ENCODE results near the gene TVP23B. TPM values are rescaled to one million over a fixed set of nuclear protein-coding genes. Genes with fewer than 3 reads are reported as not detected.
"Not testable (repeated sequence)": the region's sequence is repeated elsewhere in the genome, so short reads cannot be mapped to it uniquely, and the experiment has no call there.

TVP23B gene
- total RNA-seq, 1 donor from 2014 or later: 21.0 TPM

DNA sequence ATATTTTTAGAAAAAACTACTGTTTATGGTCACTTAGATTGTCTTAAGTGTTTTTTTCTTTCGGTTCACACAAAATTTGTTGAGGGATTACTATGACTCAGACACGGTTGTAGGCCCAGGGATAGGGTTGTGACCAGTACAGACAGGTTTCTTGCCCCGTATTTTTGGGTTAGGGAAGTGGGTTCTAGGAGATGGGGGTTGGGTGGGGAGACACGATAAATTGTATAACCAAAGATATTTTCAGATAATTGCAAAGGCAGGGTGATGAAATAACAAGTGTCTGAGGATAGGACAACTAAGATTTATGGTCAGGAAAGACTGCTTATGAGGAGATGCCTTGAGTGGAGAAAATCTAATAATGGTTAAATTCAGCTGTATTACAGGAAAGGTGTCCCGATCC, 822 bp downstream of the TVP23B start:
- intact Hi-C loops (cut with DNase I): not testable (repeated sequence)

DNA sequence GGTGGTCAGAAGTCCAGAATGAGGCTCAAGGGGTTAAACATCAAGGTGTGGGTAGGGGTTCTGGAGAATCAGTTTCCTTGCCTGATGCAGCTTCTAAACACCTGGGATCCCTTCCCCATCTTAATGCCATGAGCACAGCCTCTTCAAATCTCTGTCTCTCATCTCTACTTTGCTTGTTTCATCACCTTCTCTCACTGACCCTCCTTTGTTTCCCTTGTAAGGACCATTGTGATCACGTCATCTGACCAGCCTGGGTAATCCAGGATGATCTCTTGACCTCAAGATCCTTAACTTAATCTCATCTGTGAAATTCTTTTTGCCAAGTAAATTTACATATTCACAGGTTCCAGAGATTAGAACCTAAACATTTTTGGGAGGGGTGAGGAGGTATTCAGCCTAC, 5.0 kb downstream of the TVP23B start:
- intact Hi-C loops (cut with DNase I); DNase-seq (ENCODE audit: low spot score): not testable (repeated sequence)

More for the DNA sequence above, 822 bp downstream of the TVP23B start:
- not testable (repeated sequence) for DNase-seq (ENCODE audit: low spot score)

DNA sequence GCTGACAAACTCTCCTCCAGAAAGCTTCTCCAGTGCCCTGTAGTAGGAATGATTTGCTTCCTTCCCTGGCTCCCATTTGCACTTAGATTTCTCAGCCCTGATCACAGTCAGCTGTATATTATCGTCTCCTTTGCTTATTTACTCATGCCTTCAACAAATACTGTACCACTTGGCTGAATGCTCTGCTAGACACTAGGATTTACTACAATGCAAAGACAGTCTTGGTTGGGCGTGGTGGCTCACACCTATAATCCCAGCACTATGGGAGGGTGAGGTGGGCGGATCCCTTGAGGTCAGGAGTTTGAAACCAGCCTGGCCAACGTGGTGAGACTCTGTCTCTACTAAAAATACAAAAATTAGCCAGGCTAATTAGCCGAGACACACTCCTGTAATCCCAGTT, 5.9 kb downstream of the TVP23B start:
- intact Hi-C loops (cut with DNase I); DNase-seq (ENCODE audit: low spot score): not testable (repeated sequence)

DNA sequence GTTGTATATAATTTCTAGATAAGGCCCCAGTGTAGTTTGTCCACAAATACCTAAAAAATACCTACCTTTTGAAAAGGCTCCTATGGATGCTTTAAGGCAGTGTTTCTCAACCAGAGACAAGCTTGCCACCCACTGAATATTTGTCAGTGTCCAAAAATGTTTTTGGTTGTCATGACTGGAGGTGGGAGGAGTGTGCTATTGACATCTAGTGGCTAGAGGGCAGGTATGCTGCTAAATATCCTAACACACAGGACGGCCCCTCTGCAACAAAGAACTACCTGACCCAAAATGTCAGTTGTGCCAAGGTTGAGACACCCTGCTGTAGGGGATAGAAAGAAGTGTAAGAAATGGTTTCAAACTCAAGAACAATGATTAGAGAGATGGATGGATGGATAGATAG, 10.4 kb downstream of the TVP23B start:
- intact Hi-C loops (cut with DNase I); DNase-seq (ENCODE audit: low spot score): not testable (repeated sequence)

DNA sequence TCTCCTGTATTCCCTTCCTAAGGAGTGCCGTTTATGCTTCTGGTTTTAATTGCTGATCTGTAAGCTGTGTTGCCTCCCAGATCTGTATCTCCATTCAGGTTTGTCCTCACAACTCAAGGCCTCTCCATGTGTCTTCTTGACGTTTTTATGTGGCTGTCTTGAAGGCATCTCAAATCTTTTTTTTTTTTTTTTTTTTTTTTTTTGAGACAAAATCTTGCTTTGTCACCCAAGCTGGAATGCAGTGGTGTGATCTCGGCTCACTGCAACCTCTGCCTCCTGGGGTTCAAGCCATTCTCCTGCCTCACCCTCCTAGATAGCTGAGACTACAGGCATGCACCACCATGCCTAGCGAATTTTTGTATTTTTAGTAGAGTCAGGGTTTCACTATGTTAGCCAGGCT, 13.9 kb downstream of the TVP23B start:
- DNase-seq (ENCODE audit: low spot score); intact Hi-C loops (cut with DNase I): not testable (repeated sequence)

DNA sequence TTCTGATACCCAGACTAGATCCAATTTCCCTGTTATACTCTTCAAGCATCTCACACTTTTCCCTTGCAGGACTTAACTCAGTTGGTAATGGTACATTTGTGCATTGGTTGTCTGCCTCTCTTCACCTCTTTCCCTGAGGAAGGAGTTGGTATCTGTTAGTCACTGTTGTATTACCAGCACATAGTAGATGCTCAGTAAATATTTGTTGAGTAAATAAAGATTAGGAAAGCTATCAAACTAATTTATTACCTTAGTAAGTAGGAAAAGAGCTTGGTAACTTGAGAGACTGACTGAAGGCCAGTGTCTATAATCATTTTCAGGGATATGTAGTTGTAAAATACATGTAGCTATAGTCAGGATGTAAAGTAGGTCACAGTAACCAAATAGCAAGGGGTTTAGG, 15.9 kb downstream of the TVP23B start:
- intact Hi-C loops (cut with DNase I): not testable (repeated sequence)

DNA sequence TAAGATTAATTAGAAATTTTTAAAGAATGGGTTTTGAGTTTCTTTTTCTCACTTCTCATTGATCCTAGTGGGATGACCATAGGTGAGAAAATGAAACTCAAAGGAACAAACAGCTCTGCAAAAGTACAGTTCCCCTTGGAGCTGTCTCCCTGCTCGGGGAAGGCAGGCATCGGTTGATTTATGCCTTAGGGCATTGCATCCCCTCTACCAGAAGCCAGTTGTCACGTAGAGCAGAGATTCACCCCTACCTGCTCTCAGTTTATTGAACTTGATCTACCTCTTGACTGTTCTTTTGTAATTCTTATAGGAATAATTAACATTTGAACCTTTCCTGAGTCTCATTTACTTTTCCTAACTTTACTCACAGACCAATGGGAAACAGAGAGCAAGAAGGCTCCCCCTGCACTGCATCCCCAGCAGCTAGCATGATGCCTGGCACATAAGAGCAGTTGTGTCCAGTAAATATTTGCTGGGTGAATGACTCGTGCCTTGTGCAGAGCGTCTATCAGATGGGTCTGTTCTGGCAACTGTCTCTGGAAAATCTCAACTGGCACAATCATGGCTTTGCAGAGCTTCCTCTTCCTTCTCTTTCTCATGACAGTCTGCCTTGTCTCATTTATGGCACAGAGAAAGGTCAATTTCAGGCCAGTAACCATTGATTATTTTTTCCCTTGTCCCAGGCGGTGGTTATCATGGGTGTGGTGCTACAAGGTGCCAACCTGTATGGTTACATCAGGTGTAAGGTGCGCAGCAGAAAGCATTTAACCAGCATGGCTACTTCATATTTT, 22.7 kb downstream of the TVP23B start:
- DNase-seq (ENCODE audit: low spot score); intact Hi-C loops (cut with DNase I): not testable (repeated sequence)

More for the DNA sequence above, 15.9 kb downstream of the TVP23B start:
- DNase-seq (ENCODE audit: low spot score): not testable (repeated sequence)

DNA sequence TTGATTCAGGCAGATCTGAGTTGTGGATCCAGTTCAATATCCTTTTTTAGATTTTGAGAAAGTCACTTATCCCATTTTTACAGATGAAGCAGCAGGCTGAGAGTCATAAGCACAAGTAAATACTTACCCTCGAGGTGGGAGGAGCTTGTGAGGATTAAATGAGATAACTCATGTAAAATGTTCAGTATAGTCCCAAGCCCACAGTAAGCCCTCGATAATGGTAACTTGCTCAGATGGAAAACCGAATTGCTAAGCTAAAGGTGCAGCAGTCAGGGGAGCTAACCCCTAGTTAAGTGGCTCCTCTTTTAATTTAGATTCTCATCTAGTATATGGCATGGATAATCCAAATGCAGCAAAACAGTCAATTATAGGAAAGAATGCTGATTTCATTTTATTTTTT, 34.9 kb downstream of the TVP23B start:
- intact Hi-C loops (cut with DNase I): not testable (repeated sequence)

DNA sequence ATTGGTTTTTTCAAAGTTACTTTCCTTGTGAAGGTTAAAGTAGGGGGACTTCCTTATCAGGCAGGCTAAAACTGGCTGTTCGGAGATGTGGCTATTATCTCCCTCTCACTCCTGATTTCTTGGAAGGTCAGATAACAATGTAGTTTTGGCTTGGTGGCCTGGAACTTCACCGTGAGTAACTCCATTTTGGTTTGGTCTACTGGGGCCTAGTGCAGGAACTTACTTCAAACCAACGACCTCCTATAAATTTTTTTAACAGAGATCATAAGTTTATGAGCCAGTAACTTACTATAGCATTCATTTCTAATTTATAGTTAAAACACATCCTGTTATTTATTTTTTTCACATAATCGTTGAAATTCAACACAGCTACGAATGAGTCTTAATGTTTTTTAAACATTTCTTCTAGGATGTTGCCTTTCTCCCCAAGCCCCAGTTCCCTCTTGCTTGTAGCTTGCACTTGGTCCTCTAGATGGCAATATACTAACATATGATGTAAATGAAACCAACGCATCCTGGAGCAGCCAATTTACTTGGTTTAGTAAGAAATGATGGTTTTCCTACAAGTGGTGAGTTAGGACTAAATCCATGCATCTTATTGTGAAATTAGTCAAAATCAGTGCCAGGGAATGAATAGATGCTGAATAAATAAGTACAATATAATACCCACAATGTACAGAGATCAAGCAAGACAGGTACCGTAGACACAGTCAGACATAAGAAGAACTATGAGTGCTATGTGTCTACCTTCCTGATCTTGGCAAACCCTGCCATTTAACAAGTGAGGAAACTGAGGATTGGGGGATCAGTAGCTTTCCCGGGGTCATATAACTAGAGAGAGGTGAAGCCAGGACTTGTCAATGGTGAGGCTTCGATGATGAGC, 35.7 kb downstream of the TVP23B start:
- intact Hi-C loops (cut with DNase I); DNase-seq (ENCODE audit: low spot score): not testable (repeated sequence)

More for the DNA sequence above, 34.9 kb downstream of the TVP23B start:
- DNase-seq (ENCODE audit: low spot score): not testable (repeated sequence)

DNA sequence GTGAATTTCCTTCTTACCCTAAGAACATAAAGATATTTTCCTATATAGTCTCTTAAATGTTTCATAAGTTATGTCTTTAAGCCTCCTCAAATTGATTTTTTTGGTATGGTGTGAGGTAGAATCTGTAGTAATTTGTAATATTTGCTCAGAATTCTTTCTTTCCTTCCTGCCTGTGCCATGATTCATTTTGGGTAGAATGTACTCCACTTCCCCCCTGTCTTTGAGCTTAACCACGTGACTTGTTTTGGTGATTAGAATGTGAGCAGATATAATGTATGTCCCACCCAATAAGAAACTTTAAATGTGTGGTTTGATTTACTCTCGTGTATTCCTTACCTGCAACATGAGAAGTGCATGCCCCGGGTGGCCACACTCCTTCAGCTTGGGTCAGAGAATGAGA, 40.4 kb downstream of the TVP23B start:
- intact Hi-C loops (cut with DNase I): not testable (repeated sequence)

DNA sequence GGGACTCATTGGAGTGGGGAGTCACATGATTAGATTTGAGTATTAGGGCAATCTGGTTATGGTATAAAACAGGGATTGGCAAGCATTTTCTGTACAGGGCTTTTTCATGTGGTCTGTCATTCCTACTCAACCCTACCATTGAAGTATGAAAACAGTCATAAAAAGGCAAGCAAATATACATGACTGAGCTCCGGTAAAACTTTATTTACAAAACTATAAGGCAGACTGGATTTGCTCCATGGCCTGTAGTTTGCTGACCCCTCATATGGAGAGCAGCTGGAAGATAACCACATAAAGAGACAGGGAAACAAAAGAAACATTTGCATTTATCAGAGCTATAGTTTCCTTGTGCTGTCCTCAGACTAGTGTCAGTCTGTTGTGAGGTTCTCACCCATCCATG, 46.6 kb downstream of the TVP23B start:
- intact Hi-C loops (cut with DNase I); DNase-seq (ENCODE audit: low spot score): not testable (repeated sequence)

More for the DNA sequence above, 40.4 kb downstream of the TVP23B start:
- DNase-seq (ENCODE audit: low spot score): not testable (repeated sequence)

DNA sequence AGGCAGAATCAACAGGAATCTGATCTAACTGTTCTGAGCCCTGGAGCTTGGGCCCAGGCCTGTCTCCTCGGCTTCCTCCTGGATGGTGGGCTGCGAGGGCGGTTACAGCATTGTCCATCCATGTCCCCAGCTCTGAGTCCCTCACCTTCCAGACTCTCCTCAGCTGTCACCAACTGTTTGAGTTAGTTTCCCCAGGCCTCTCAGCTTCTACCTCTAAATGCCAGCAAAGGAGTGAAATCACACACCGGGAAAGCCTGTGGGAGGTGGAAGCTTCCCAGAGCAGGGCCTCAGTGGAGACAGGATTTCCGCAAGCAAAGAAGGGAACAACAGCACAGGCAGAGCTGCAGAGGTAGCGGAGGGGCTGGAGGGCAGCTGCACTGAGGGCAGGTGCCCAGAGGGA, 67.5 kb downstream of the TVP23B start:
- DNase-seq (ENCODE audit: low spot score): no peak
- intact Hi-C loops (cut with DNase I): no loop called here

DNA sequence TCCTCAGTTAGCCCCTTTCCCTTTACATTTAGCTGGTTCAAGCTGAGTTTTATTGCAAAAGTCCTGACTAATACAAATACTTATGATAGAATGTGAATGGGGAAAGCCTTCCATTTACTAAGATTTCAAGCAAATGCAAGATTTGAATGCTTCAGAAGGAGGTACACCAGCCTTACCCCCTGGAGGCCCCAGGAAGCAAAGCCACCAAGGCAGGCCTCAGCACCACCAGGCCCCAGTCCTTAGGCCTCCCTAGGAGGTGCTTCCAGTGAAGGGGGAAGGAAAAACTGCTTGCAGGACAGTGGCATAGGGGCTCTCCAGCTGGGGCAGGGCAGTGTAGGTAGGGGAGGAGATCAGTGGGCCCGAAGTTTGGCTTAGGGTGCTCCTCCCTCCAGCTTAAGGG, 69.7 kb downstream of the TVP23B start:
- intact Hi-C loops (cut with DNase I): no loop called here
- no peak for DNase-seq (ENCODE audit: low spot score)

DNA sequence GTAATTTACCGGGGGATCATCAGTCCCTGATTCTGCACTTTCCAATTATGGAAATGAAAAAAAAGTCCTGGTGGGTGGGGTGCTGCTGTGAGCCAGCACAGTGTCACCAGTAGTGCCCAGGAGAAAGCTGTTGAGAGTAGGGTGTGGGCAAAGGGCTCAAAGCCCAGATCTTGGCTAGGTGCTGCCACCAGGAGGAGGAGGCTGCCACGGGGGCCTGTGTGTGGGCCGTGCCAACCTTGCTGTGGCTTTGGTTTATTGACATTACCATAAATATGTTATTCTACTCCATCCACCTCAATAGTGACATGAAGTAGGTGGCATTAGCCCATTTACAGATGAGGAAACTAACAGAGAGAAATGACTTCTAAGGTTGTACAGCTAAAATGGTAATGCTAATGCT, 70.2 kb downstream of the TVP23B start:
- DNase-seq (ENCODE audit: low spot score): no peak
- intact Hi-C loops (cut with DNase I): no loop called here

DNA sequence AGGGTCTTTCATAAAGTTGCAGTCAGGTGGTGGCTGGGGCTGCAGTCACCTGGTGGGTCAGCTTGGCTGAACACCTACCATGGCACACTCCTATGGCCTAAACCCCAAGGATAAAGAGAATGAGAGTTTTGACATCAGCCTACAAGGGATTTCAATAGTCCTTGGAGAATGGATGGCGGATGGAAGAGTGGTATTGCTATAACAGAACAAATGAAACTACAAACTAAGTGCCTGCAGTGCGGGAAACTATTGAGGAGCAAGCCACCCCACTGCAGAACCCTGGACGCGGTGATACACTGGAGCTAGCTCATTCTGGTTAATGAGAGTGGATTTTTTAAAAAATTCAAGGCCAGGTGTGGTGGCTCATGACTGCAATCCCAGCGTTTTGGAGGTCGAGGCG, 74.0 kb downstream of the TVP23B start:
- intact Hi-C loops (cut with DNase I): no loop called here
- DNase-seq (ENCODE audit: low spot score): no peak

DNA sequence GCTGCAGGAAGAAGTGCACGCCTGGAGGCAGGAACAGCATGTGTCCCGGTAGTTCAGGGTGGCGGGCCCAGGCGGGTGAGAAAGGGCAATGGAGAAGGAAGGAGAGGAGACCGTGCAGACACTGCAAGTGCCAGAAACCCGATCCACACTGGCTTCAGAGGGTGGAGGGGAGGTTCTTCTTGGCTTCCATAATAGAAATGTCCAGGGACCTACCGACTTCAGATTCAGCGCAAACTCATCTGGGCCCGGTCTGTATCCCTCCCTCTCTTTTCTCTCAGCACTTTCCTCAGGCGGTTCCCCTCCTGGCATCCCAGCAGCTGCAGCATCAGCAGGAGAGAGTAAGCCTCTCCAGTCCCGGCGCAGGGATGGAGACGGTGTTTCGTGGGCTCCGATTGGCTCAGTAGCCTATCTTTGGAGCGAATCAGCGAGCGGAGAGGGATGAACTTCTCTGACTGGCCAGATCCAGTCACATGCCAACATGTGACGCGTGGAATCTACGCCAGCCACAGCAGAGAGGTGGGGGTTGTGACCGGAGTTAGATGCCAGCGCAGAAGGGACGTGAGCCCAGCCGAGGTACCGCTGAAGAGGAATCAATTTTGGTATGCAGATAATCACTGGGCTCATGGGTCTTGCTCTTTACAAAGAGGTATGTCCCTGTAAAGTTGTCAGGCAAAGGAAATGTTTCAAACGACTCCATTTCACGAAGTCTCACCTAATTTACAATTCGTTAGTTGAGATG, 75.0 kb downstream of the TVP23B start:
- DNase-seq (ENCODE audit: low spot score): peak; percentile 97
- intact Hi-C loops (cut with DNase I): no loop called here

Data from cardiac septum (tissue), 1 donor.